GM18520 (cell line): ENCODE results near the gene TACC2.

Source experiments
- ATAC-seq: cut with Tn5 transposase; IDR thresholded peaks from one replicate; pipeline ENCODE4 v1.9.1; 2021; ENCODE audit not compliant: unreplicated experiment

The TACC2 gene

DNA sequence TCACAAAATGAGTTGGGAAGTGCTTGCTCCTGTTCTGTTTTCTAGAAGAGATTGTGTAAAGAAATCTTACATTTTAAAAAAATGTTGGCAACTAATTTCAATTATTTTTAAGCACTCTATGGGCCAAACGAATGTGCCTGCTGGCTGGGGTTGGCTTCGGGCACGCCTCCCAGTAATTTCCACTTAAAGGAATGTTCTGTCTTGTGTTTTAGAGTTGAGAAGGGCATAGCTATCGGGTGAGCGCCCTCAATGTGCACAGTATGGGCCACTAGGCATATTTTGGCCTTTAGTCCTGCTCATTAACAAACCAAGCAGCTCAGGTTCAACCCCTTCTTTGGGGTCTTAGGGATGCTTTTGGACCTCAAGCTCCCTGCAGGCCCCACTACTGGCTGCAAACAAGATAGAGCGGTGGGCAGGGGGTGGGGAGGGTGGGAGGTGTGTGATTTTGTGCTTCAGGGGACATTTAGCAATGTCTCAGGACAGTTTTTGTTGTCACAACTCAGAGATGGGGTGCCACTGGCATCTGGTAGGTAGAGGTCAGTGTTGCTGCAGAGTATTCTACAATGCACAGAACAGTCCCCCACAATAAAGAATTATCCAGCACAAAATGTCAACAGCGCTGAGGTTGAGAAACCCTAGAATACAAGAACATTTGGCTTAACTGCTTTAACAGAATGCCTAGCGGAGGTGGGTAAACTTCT, 40.7 kb downstream of the TACC2 start:
- ATAC-seq: no peak

DNA sequence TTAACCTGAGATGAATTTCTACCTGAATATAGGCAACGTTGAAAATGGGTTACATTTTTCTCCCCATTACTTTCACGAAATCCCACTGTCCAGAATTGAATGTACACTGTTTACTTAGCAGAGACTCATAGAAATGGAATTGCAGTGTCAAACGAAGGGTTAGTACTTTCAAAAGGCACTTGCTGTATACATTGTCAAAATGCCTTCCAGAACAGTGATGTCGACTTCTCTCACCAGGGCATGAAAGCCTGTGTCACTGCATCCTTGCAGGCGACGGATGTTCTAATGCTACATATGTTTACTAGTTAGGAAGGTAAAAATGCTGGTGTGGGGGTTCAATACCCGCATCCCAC, 41.2 kb downstream of the TACC2 start:
- ATAC-seq: no peak

DNA sequence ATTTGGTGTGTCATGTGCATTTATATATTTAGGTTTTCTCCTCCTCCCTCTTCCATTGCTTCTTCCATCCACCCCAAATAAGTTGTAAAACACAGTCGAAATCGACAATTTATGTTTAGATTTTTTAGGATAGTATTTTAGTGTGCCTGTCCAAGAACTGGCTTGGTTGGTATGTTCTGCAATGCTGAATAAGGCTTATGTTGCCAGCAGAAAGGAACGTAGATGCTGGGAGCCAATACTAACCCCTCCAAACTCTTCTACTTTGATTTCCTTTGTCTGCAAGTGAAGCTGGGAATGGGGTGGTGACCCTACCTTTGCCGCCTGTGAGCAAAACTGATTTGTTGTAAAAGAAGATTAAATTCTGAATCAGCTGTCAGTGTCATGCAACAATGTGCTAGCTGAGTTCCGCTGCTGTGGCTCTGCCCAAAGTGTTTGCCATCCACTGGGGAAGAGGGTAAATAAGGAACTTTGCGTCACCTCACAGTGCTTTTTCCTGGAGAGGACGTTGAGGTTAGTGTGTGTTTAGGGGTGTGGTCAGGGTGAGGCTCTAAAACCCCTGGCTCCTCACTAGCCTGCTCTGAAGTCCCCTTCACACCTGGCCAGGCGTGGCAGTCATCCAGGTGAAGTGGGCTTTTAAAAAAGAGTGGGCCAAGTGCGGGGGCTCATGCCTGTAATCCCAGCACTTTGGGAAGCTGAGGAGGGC, 44.4 kb downstream of the TACC2 start:
- no peak for ATAC-seq

GRCh38 chr10:122034149-122034756, 45.3 kb downstream of the TACC2 start:
- no peak for ATAC-seq

GRCh38 chr10:122040786-122041185, 51.8 kb downstream of the TACC2 start:
- no peak for ATAC-seq

GRCh38 chr10:122042836-122043235, 53.9 kb downstream of the TACC2 start:
- ATAC-seq: no peak

- no peak for ATAC-seq
These were observed 55.2 kb downstream of the TACC2 start for GRCh38 chr10:122044045-122044661.

- no peak for ATAC-seq
These were observed 55.8 kb downstream of the TACC2 start for GRCh38 chr10:122044713-122045112.

DNA sequence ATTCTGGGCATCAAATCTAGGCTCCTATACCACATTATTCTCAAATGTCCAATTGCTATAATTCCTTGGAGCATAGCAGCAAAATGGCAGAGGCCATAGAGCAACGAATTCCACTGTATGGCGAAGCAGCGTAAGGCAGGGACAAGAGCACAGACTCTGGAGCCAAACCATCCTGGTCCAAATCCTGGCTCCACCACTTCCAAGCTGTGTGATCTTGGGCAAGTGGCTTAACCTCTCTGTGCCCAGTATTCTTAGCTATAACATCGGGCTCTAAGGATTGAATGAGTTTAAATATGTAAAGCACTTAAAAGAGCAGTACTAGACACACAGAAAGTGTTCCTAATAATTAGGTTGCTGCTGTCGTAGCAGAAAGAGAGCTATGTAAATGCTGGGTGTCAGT, 56.2 kb downstream of the TACC2 start:
- ATAC-seq: no peak

DNA sequence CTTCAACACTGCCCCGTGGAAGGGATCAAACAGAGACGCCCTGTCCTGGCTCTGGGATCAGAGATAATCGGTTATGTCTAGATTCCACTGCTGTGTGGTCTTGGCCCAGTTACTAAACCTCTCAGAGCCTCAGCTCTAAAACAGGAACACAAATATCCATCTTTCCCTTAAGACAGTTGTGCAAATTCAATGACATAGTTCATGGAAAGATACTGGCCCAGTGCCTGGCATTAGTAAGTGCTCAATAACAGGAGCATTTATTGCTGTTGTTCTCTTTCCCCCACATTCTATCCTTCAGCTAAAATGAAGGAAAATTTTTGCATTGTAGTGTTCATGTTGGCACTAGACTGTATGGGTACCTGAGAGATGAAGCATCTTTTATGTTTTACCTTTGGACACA, 58.6 kb downstream of the TACC2 start:
- no peak for ATAC-seq

GRCh38 chr10:122049076-122049475, 60.1 kb downstream of the TACC2 start:
- no peak for ATAC-seq

GRCh38 chr10:122050311-122050710, 61.3 kb downstream of the TACC2 start:
- ATAC-seq: no peak

GRCh38 chr10:122050811-122051210, 61.8 kb downstream of the TACC2 start:
- ATAC-seq: no peak

DNA sequence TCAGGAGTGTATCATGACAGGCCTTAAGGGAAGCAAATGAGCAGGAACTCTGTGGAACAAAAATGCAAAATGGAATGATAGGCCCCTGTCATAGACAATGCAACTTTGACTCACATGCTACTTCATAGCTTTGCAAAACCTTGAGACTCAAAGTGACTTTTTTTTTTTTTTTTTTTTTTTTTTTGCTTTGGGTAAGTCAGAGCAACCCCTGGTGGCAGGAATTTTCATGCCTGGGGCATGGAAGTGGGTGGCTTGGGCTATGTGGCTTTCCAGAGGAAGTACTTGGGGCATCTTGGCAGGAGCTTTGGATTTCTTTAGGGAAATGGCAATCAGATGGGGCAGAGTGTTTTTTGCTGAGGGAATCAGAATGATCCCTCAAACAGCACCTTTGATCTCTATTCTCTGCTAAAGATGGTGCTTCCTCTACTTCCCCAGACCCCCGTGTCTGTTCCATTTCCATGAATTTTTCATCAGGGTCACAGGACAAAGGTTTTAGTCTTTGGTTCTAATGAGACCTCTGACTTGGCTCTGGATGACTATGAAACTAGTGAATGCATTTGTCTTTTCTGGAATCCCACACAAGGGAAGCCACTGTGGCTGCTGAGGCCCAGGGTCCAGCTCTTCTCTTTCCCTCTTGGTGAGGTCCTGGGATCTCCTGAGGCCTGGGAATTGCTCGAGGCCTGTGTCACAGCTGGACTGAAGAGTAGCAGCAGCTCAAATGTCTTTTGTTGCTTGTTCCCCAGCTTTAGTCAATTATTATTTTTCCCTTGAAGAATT, 62.8 kb downstream of the TACC2 start:
- ATAC-seq: no peak

GRCh38 chr10:122052701-122053100, 63.7 kb downstream of the TACC2 start:
- ATAC-seq: no peak

DNA sequence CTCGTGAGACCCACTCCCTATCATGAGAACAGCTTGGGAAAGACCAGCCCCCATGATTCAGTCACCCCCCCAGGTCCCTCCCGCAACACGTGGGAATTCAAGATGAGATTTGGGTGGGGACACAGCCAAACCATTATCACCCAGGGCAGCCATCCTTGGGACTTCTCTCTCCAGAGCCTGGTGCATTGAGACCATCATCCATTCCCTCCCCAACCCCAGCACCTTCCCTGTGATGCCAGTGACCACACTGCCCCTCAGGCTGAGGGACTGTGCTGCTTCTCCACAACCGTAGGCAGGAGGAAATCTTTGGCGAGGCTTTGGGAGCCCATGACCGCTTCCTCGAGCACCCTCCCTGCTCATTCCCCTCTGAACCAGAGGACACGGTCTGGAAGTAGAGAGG, 64.4 kb downstream of the TACC2 start:
- no peak for ATAC-seq

DNA sequence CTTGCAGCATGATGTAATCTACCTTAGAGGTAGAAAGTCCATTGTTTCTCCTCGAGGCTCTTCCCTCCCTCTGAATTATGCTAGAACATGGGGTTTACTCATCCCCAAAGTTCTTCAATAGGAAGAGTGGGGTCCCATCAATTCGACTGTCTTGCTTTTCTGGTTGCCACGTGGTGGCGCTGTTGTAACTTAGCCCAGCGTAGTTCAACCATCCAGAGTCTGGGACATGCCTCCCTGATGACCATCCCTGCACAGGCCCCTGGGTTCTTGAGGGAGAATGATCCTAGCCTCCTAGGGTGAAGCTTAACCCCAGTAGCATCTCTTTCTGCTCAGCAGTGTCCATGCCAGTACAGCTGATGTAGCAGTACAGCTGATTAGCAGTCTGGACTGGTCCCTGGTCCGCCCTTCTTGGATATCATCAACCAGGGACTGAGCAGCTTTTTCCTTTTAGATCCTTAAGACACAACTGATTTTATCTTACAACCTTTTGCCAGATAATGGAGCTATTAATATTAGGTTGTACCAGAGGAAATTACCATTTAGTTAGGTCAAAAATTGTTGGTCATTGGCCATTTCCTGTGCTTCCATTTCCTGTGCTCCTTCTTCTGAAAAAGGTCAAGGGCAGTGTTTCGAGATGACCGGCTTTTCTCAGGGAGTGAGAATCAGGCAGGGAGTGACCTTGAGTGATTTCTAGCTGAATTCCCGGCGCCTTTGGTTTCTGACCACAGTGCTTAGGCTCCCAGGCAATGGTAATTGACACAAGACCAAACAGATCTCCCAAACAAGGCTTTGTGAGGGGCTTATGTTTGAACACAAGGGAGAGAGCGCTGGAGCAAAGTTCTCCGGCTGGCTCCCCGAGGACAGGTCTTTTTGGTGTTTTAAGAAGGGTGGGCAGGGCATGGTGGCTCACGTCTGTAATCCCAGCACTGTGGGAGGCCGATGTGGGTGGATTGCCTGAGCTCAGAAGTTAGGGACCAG, 65.4 kb downstream of the TACC2 start:
- ATAC-seq: no peak

GRCh38 chr10:122055252-122055651, 66.3 kb downstream of the TACC2 start:
- no peak for ATAC-seq

DNA sequence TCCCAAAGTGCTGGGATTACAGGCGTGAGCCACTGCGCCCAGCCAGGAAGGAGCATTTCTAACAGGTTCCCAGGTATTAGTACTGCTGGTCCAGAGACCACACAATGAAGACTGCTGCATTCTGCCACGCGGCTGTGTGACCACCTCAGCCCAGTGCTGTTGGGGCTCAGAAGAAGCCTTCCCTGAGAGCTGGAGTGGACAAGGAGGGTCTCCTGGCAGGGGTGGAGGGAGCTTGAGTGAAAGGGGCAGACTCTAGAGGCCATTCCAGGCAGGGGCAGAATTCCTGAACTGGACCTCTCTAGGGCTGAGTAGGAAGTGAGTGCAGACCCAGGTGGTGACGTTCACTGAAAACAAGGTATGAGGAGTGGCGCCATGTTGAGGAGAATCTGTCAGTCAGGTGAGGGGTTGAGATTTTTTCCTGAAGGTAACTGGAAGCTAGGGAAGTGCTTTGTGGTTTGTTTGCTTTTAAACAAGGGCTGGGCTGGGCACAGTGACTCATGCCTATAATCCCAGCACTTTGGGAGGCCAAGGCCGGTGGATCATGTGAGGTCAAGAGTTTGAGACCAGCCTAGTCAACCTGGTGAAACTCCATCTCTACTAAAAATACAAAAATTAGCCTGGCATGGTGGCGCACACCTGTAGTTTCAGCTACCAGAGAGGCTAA, 67.6 kb downstream of the TACC2 start:
- ATAC-seq: no peak
